ENCODE measurements around the gene GOLGA2.
A peak's percentile ranks its signal among the peaks of the same experiment; 100 is the strongest.
"Not testable (repeated sequence)": the region's sequence is repeated elsewhere in the genome, so short reads cannot be mapped to it uniquely, and the experiment has no call there.

The GOLGA2 gene

GRCh38 chr9:128288273-128289004 lies 12.6 kb upstream of the GOLGA2 start:
- DNase-seq = no peak

- DNase-seq = no peak
Observed at GRCh38 chr9:128286440-128286839, 10.6 kb upstream of the GOLGA2 start.

DNA sequence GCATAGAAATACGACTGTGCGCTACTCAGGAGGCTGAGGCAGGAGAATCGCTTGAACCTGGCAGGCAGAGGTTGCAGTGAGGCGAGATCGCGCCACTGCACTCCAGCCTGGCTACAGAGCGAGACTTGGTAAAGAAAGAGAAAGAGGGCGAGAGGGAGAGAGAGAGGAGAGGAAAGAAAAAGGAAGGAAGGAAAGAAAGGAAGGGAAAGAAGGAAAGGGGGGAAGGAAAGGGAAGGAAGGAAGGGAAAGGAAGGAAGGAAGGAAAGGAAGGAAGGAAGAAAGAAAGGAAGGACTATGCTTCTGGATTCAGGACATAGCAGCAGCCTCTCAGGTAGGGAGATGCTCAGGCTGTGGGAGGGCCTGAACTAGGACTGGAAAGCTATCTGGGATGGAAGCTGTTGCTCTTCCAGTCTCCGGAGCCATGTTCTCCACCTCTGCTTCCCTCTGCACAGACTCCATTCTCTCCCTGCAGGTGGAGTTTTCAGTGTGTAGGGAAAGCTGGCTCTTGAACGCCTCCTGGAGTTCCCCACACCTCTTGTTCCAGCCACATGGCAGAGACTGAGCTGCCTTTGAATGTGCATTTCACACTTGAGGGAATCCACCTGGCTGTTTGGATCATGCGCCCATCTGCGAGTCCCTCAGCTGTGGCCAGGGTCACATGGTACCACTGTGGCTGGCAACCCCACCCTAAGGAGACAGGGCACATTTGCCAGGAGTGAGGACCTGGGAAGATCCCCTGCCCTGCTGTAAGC lies 9.4 kb upstream of the GOLGA2 start:
- DNase-seq = peak; percentile 19

DNA sequence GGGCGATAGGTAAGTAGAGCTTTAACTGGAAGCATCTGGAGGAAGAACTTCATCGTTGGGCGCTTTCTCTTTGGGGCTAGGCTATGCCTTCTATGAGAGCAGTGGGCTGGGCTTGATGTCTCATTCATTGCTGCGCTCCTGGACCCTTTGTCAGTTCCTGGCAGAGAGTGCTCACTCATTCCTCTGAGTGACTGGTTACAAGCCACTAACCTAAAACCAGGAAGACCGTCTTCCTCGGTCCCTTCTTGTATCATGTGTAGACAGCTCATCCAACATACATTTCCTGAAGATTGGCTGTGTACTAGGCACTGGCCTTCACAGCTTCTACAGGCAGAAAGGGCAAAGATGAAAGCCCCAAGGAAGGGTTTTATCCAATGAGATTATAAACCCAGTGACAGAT lies 6.7 kb upstream of the GOLGA2 start:
- DNase-seq = no peak

GRCh38 chr9:128280084-128280622 lies 4.3 kb upstream of the GOLGA2 start:
- no peak for DNase-seq

- not testable (repeated sequence) for DNase-seq
Observed at GRCh38 chr9:128279088-128280073, 3.6 kb upstream of the GOLGA2 start.

DNA sequence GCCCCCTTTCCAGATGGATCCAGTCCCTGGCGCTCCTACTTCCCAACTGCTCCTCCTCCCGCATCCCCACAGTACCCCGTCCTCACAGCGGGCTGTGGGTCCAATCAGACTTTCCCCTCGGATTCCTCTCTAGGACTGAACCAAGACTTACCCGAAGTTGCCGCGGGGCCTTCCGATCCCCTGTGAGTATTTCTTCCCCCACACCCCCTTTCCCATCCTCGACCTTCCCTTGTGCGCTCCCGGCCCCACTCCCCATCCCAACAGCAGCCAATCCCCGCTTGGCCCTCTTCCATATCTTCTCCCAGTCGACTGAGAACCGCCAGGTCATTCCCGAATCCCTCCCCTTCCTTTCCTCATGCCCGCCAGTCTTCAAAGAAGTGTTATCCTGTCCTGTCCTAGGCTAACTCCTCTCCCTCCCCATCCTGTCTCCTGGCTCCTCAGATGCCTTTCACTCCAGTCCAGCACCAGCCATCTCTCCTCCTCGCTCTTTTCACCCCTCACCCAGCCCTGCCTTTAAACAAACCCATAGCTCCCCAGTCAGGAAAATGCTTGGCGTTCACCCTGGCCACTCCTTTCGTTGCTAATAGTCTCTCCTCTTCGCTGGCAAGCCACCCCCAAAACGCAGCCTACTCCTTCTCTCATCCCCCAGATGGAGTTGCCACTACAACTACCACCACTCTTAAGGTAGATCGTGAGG lies 915 bp upstream of the GOLGA2 start:
- peak; percentile 58 for DNase-seq

DNA sequence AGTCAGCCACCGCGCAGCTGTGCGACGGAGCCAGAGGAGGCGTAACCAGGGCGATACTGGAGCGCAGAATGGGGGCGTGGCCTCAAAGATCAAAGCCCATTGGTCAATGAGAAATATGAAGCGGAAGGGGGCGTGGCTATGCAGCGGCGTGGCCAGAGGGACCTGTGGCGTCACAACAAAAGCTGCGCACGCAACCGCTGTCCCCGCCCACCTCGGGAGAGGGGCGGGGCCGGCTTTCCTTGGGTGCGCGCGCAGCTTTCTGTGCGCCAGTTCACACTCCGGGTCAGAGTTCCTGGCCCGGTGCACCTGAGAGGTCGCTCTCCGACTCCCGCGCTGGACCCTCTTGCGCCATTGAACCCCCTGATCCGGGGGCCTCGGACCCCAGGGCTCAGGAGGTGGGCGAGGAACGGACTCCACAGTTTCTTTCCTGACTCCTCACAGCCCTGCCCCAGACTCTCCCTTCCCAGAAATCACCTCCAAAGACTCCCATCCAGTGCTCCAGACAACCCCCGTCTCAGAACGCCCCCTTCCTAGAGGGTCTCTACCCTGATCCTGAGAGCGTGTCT lies 284 bp upstream of the GOLGA2 start, which contains the start of gene SWI5:
Gene SWI5, plus strand, starts transcription at position 269 of the 566 bp plus-strand sequence.
- peak; percentile 99 for DNase-seq

GRCh38 chr9:128274245-128274644 lies 1.6 kb downstream of the GOLGA2 start:
- no peak for DNase-seq

GRCh38 chr9:128271512-128271911 lies 4.3 kb downstream of the GOLGA2 start:
- no peak for DNase-seq

GRCh38 chr9:128271112-128271511 lies 4.7 kb downstream of the GOLGA2 start:
- DNase-seq = no peak

DNA sequence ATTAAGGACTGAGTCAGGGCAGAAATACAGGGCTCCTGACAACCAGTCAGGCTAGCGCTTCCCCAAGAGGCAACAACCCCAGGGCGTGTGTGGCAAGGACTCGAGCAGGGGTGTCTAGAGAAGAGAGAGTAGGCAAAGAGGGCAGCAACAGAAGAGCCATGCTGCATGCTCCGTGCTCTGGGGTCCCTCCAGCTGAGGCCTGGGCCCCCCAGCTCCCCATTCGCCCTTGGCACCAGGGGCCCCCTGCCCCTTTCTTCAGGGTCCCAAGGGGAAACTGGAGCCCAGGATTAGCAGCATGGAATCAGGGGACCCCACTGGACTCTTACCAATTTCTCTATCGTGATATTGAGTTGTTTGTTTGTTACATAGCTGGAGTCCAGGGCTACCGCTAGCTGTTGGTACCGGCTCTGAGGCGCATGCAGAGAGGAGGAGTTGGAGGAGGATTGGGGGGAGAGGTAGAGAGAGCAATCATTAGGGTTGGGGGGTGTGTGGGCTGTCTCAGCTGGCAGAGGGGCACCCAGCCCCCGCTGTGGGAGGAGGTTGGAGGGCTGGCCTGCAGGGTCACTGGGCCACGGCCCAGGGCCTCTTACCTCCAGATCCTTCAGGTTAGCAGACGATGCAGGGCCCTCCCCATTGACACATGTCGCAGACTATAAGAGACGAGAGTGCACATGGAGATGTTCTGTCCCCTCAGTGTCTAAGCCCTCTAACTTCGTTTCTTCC lies 8.8 kb downstream of the GOLGA2 start:
- no peak for DNase-seq

GRCh38 chr9:128265348-128265847 lies 10.4 kb downstream of the GOLGA2 start:
- DNase-seq = no peak

DNA sequence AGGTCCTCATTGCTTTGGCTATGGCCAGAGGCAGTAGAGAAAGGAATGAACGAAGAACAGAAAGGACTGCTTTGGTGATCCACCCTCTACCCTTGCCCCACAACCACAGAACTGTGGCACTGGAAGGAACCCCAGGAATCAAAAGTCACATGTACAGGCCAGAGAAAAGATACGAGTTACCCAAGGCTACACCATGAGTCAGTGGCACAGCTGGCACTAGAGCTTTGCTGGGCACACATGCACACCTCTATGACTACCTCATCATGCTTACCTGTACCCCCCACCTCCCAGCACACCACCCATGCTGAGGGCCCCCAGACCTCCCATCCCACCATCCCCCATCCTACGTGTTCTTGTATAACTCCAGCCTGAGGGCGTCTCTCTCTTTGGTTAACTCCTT lies 13.1 kb downstream of the GOLGA2 start:
- no peak for DNase-seq

DNA sequence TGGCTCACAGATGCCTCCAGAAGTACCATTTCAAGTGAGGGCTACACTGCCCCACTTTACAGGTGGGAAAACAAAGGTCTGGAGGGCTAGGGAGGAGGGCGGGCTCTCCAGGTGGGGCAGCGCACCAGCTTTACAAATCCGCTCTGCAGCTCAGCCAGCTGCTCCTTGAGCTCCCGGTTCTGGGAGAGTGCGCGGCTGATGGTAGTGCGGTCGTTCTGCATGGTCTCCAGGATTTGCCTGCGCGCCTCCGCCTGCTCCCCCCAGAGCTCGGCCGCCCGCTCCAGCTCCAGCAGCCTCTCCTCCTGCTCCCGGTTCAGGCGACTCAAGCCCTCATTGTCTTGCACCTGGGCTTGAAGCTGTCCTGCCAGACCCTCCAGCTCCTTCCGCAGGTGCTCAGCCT lies 15.5 kb downstream of the GOLGA2 start:
- DNase-seq = no peak

DNA sequence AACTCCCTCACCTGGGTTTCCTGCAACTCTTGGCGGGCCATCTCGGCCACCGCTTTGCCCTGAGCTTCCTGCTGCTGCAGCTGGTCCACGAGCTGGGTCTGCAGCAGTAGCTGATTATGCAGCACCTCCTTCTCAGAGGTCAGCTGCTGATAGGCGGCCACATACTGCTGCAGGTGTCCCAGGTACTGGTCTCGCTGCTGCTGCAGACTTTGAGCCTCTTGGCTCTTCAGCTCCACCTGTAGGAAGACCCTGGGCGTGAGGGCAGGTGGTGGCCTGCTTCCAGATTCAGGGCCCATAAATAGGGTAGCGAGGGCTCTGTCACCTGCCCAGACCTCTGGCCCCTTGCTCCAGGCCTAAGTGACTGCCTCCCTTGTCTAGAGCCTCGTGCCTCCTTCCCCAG lies 16.7 kb downstream of the GOLGA2 start:
- DNase-seq = no peak

GRCh38 chr9:128258326-128258725 lies 17.5 kb downstream of the GOLGA2 start:
- DNase-seq = no peak

- DNase-seq = no peak
Observed at GRCh38 chr9:128257907-128258306, 17.9 kb downstream of the GOLGA2 start.

GRCh38 chr9:128257086-128257825 lies 18.6 kb downstream of the GOLGA2 start:
- no peak for DNase-seq

All from NCI-H69 (cell line).